Measurements from ENCODE around the gene URGCP. TPM values are rescaled to one million over a fixed set of nuclear protein-coding genes. Genes with fewer than 3 reads are reported as not detected.

Gene URGCP
- total RNA-seq, 1 experiment from 2014 or later: 19.5 TPM

GRCh38 chr7:43868181-43868580 is 38.2 kb downstream of the URGCP start (continued):
- TF ChIP-seq, protein P1, sequence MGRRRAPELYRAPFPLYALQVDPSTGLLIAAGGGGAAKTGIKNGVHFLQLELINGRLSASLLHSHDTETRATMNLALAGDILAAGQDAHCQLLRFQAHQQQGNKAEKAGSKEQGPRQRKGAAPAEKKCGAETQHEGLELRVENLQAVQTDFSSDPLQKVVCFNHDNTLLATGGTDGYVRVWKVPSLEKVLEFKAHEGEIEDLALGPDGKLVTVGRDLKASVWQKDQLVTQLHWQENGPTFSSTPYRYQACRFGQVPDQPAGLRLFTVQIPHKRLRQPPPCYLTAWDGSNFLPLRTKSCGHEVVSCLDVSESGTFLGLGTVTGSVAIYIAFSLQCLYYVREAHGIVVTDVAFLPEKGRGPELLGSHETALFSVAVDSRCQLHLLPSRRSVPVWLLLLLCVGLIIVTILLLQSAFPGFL (CRISPR knock-in tag; IDR thresholded peaks at IDR 0.05; ENCODE audit: borderline replicate concordance): no peak
- no peak for TF ChIP-seq KAT7 (CRISPR knock-in tag; IDR thresholded peaks at IDR 0.05; ENCODE audit: borderline replicate concordance)

GRCh38 chr7:43865277-43865676 is 41.1 kb downstream of the URGCP start:
- H3K36me3 Mint-ChIP-seq: peaks cover 28% of the 10 kb centered on the region
- ATAC-seq (no peak), DNase-seq (ENCODE audit: low spot score) (no peak)
- TF ChIP-seq FOXJ3 (CRISPR knock-in tag; IDR thresholded peaks at IDR 0.05; ENCODE audit: borderline replicate concordance) (no peak), SOX15 (CRISPR knock-in tag; IDR thresholded peaks at IDR 0.05) (no peak), ZNF396 (CRISPR knock-in tag; IDR thresholded peaks at IDR 0.05; ENCODE audit: borderline replicate concordance) (no peak), MAX (CRISPR knock-in tag; IDR thresholded peaks at IDR 0.05) (no peak), CBFB (CRISPR knock-in tag; IDR thresholded peaks at IDR 0.05; ENCODE audit: low read depth) (no peak), ARID4B (CRISPR knock-in tag; IDR thresholded peaks at IDR 0.05; ENCODE audit: borderline replicate concordance) (no peak), GABPB1 (CRISPR knock-in tag; IDR thresholded peaks at IDR 0.05) (no peak)
- TF ChIP-seq, protein P2, sequence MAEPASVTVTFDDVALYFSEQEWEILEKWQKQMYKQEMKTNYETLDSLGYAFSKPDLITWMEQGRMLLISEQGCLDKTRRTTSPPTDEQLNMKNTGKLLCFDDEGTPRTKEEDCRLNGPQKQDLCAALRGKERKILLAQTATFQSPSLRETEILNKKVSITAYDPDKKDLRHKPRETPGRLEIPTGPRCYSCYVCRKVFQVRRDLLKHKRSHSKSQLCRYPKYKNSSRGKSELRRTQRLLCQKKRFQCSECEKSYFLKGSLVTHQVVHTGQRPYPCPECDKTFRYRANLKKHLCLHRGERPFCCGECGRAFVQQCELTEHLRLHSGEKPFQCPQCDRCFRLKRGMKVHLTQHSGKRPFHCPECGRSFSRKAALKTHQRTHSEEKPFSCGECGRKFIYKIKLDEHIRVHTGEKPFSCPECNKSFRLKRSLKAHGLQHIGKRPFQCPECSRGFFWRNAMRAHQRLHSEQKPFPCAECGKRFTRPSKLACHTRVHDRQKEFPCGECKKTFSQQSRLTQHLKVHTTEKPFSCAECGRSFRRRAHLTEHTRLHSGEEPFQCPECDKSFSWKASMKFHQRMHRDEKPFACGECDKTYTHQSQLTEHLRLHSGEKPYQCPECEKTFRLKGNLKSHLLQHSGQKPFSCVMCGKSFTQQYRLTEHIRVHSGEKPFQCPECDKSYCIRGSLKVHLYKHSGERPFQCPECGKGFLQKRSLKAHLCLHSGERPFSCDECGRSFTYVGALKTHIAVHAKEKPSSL (CRISPR knock-in tag; conservative IDR thresholded peaks at IDR 0.05): no peak
- H3K27me3 Mint-ChIP-seq (ENCODE audit: low read depth): no peaks in the 10 kb centered on the region
- H3K9me3 Mint-ChIP-seq: peaks cover 12% of the 10 kb centered on the region
- POLR2A ChIA-PET: no interaction called here
- CTCF ChIA-PET: no interaction called here
- H3K27ac Mint-ChIP-seq: no peak overlapping the region
- H3K4me3 Mint-ChIP-seq: no peak overlapping the region
- H3K4me1 Mint-ChIP-seq: peaks cover 18% of the 10 kb centered on the region

DNA sequence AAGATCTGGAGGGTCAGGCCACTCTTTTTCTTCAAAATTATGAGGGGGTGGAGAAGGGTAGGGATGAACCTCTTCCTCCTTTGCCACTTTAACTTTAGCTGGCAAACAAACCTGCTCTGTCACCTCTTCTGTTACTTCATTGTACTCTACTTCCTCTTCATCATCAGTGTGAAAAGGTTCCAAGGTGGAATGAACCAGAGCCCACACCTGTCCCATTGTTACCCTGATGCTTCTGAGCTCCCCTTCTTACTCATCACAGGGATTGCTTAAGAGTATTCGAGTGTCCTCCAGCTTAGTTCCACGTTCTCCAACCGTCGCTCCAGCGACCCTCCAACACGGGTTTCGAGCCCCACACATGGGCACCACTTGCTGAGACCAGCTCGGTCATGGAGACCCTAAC is 42.3 kb downstream of the URGCP start:
- CTCF ChIA-PET: no interaction called here
- TF ChIP-seq, protein P3, sequence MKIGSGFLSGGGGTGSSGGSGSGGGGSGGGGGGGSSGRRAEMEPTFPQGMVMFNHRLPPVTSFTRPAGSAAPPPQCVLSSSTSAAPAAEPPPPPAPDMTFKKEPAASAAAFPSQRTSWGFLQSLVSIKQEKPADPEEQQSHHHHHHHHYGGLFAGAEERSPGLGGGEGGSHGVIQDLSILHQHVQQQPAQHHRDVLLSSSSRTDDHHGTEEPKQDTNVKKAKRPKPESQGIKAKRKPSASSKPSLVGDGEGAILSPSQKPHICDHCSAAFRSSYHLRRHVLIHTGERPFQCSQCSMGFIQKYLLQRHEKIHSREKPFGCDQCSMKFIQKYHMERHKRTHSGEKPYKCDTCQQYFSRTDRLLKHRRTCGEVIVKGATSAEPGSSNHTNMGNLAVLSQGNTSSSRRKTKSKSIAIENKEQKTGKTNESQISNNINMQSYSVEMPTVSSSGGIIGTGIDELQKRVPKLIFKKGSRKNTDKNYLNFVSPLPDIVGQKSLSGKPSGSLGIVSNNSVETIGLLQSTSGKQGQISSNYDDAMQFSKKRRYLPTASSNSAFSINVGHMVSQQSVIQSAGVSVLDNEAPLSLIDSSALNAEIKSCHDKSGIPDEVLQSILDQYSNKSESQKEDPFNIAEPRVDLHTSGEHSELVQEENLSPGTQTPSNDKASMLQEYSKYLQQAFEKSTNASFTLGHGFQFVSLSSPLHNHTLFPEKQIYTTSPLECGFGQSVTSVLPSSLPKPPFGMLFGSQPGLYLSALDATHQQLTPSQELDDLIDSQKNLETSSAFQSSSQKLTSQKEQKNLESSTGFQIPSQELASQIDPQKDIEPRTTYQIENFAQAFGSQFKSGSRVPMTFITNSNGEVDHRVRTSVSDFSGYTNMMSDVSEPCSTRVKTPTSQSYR (CRISPR knock-in tag; IDR thresholded peaks at IDR 0.05): no peak
- TF ChIP-seq MYBL2 (CRISPR knock-in tag; IDR thresholded peaks at IDR 0.05) (no peak), ZNF512 (CRISPR knock-in tag; IDR thresholded peaks at IDR 0.05; ENCODE audit: borderline replicate concordance) (no peak), ELF4 (CRISPR knock-in tag; IDR thresholded peaks at IDR 0.05; ENCODE audit: low read depth) (no peak), CREM (CRISPR knock-in tag; IDR thresholded peaks at IDR 0.05) (no peak), E2F4 (CRISPR knock-in tag; IDR thresholded peaks at IDR 0.05; ENCODE audit: borderline replicate concordance, low read depth) (no peak), ETV6 (CRISPR knock-in tag; IDR thresholded peaks at IDR 0.05) (no peak), USF1 (CRISPR knock-in tag; IDR thresholded peaks at IDR 0.05) (no peak)

More for the DNA sequence above, 42.3 kb downstream of the URGCP start:
- POLR2A ChIA-PET: no interaction called here
- DNase-seq (ENCODE audit: low spot score): no peak
- H3K9me3 Mint-ChIP-seq: peaks cover 21% of the 10 kb centered on the region
- H3K27me3 Mint-ChIP-seq (ENCODE audit: low read depth): no peaks in the 10 kb centered on the region
- no peak for ATAC-seq
- H3K36me3 Mint-ChIP-seq: peaks cover 35% of the 10 kb centered on the region
- H3K4me1 Mint-ChIP-seq: peaks cover 10% of the 10 kb centered on the region
- H3K4me3 Mint-ChIP-seq: no peak overlapping the region
- no peak overlapping the region for H3K27ac Mint-ChIP-seq

Data from WTC11 (cell line).